GM12801 (cell line): ENCODE data around the gene ANGPTL8.

Experiments used
- CTCF ChIP-seq: IDR thresholded peaks from one replicate; pipeline ENCODE4 v1.5.1; 2011; ENCODE audit warnings: control low read depth; ENCODE audit not compliant: insufficient read length; ENCODE audit errors: extremely low read depth

Gene ANGPTL8

GRCh38 chr19:11279505-11280236 lies 40.3 kb downstream of the ANGPTL8 start:
- TF ChIP-seq CTCF: no peak

- no peak for TF ChIP-seq CTCF
Measured at GRCh38 chr19:11281356-11282049, 42.1 kb downstream of the ANGPTL8 start.

- TF ChIP-seq CTCF: no peak
Measured at GRCh38 chr19:11284515-11284914, 45.1 kb downstream of the ANGPTL8 start.

- no peak for TF ChIP-seq CTCF
Measured at GRCh38 chr19:11286312-11286974, 47.0 kb downstream of the ANGPTL8 start.

- no peak for TF ChIP-seq CTCF
Measured at GRCh38 chr19:11288349-11288748, 48.9 kb downstream of the ANGPTL8 start.

GRCh38 chr19:11290256-11290655 lies 50.8 kb downstream of the ANGPTL8 start:
- no peak for TF ChIP-seq CTCF

GRCh38 chr19:11291415-11291814 lies 52.0 kb downstream of the ANGPTL8 start:
- TF ChIP-seq CTCF: no peak
